Vagina (tissue), 2 donors: Measurements from ENCODE around the gene RNF32.

Experiments
- CTCF ChIP-seq, 3 experiments: fragments of 450-650 bp in 2 of 3; fragments of 200-600 bp in 1 of 3; sonication (generic) in 1 of 3; IDR thresholded peaks; one replicate each; pipeline ENCODE4 v1.5.1; 2017 to 2019; ENCODE audit warnings: antibody characterized with exemption in 3 of 3, mild to moderate bottlenecking in 2 of 3, moderate library complexity in 2 of 3
- POLR2AphosphoS5 ChIP-seq, 2 donors: sonication (generic); formaldehyde crosslinking; IDR thresholded peaks; one replicate each; pipeline ENCODE4 v1.9.0; 2017; ENCODE audit warnings: antibody characterized with exemption in 2 of 2, mild to moderate bottlenecking in 2 of 2, low read depth in 1 of 2; ENCODE audit not compliant: insufficient read depth in 1 of 2

- no peak for TF ChIP-seq CTCF (IDR thresholded peaks at IDR 0.05)
- no peak for TF ChIP-seq POLR2AphosphoS5 (IDR thresholded peaks at IDR 0.05; ENCODE audit: insufficient read depth in 1 of 2, low read depth in 1 of 2)
These were observed 20.3 kb upstream of the RNF32 start for GRCh38 chr7:156620291-156620675.
